ENCODE results near the gene MED15. TPM values are rescaled to one million over a fixed set of nuclear protein-coding genes. Genes with fewer than 3 reads are reported as not detected.

The MED15 gene
- total and polyA plus RNA-seq, 3 donors from 2014 or later: 71.0 to 101 (median 81.6) TPM

GRCh38 chr22:20584872-20585638, 77.6 kb downstream of the MED15 start:
- DNase-seq: no peak
- Histone ChIP-seq H3K4me3 (no peak overlapping the region), H3K9me3 (no peaks in the 10 kb centered on the region), H3K27ac (no peak overlapping the region), H3K36me3 (ENCODE audit: low read depth, missing control alignments) (no peaks in the 10 kb centered on the region), H3K4me1 (no peaks in the 10 kb centered on the region), H3K27me3 (no peaks in the 10 kb centered on the region)
- 60 to 91% methylated on average over 2 to 24 of the region's 26 CpGs for WGBS, 2 donors
- no peak for TF ChIP-seq CTCF (IDR thresholded peaks at IDR 0.05)
- TF ChIP-seq POLR2A (IDR thresholded peaks at IDR 0.05): no peak
- intact Hi-C loops (cut with DNase I; ENCODE audit: low total_unique reads): no loop called here

- H3K27me3 ChIP-seq: no peaks in the 10 kb centered on the region
- H3K9me3 ChIP-seq: no peaks in the 10 kb centered on the region
- no peak overlapping the region for H3K27ac ChIP-seq
- no peaks in the 10 kb centered on the region for H3K36me3 ChIP-seq (ENCODE audit: low read depth, missing control alignments)
- no peaks in the 10 kb centered on the region for H3K4me1 ChIP-seq
- WGBS, 2 donors: 94 to 96% methylated on average over 8 to 12 of the region's 12 CpGs
- no peak overlapping the region for H3K4me3 ChIP-seq
- no peak for TF ChIP-seq CTCF (IDR thresholded peaks at IDR 0.05)
- no peak for TF ChIP-seq POLR2A (IDR thresholded peaks at IDR 0.05)
- intact Hi-C loops (cut with DNase I; ENCODE audit: low total_unique reads): no loop called here
- no peak for DNase-seq
These were observed 78.4 kb downstream of the MED15 start for GRCh38 chr22:20585639-20586402.

GRCh38 chr22:20586403-20586745, 79.0 kb downstream of the MED15 start:
- intact Hi-C loops (cut with DNase I; ENCODE audit: low total_unique reads): no loop called here
- no peaks in the 10 kb centered on the region for H3K4me1 ChIP-seq
- DNase-seq: no peak
- H3K9me3 ChIP-seq: no peaks in the 10 kb centered on the region
- H3K4me3 ChIP-seq: no peak overlapping the region
- WGBS, 2 donors: 79 to 85% methylated on average over 17 to 22 of the region's 22 CpGs
- no peaks in the 10 kb centered on the region for H3K27me3 ChIP-seq
- H3K27ac ChIP-seq: no peak overlapping the region
- no peaks in the 10 kb centered on the region for H3K36me3 ChIP-seq (ENCODE audit: low read depth, missing control alignments)
- no peak for TF ChIP-seq CTCF (IDR thresholded peaks at IDR 0.05)
- no peak for TF ChIP-seq POLR2A (IDR thresholded peaks at IDR 0.05)

GRCh38 chr22:20587206-20587958, 80.0 kb downstream of the MED15 start:
- no peaks in the 10 kb centered on the region for H3K36me3 ChIP-seq (ENCODE audit: low read depth, missing control alignments)
- H3K9me3 ChIP-seq: no peaks in the 10 kb centered on the region
- TF ChIP-seq POLR2A (IDR thresholded peaks at IDR 0.05): no peak
- TF ChIP-seq CTCF (IDR thresholded peaks at IDR 0.05): no peak
- DNase-seq: no peak
- H3K27me3 ChIP-seq: no peaks in the 10 kb centered on the region
- intact Hi-C loops (cut with DNase I; ENCODE audit: low total_unique reads): no loop called here
- H3K27ac ChIP-seq: no peak overlapping the region
- WGBS, 2 donors: 93 to 97% methylated on average over 7 to 17 of the region's 17 CpGs
- no peak overlapping the region for H3K4me3 ChIP-seq
- no peaks in the 10 kb centered on the region for H3K4me1 ChIP-seq
